ENCODE results near the gene ALDH2. TPM values are rescaled to one million over a fixed set of nuclear protein-coding genes. Genes with fewer than 3 reads are reported as not detected.
"Not testable (repeated sequence)": the region's sequence is repeated elsewhere in the genome, so short reads cannot be mapped to it uniquely, and the experiment has no call there.

The ALDH2 gene
- total RNA-seq, 1 experiment from 2014 or later: 20.5 TPM

DNA sequence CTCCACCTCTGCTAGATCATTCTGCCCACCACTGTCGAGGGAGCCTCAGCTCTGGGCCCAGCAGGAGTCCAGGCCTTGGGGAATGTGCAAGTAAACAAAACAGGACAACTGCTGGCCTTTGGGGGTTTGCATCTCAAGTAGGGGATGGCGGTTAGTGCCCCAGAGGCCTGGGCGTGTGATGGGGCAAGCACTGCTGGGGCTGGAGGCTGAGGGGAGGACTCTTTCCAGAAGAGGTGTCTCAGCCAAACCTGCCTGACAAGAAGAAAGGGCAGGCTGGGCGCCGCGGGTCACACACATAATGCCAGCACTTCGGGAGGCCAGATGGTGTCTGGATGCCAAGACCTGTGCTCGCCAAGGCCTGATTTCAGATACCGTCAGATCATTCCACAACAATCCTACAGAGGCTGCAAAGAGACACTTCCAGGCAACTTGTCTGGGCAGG, 8.6 kb upstream of the ALDH2 start:
- peak; percentile 61 for DNase-seq (ENCODE audit: low read depth)

DNA sequence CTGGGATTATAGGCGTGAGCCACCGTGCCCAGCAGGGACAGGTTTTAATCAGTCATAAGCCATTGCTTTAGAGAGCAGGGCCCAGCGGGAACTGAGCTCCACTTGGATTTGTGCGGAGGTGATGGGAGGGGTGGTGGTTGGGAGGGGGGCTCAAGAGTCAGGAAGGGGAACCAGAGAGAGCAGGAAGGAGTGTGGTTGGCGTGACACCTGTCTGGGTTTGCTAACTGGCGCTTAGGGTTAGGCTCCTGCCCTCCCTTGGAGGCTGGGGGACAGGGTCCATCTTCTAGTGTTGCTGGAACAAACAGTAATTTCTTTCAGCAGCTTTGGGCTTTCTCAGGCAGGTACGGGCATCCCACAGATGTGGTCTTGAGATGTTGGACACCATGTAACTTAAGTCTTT, 7.5 kb upstream of the ALDH2 start:
- no peak for DNase-seq (ENCODE audit: low read depth)

DNA sequence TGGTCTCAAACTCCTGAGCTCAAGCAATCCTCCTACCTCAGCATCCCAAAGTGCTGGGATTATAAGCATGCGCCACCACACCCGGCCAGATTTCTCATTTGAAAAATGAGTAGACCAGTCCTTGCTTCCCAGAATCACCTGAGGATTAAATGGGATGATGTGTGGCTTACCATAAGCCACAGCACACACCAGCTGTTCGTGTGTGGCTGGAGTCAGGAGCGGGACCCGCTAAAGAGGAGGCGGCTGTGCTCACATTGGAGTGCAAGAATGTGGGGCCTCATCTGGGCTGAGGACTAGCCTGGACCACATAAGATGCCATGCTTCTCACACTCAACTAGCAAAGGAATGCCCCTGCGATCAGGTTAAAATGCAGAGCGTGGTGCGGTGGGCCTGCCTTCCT, 6.7 kb upstream of the ALDH2 start:
- no peak for DNase-seq (ENCODE audit: low read depth)

DNA sequence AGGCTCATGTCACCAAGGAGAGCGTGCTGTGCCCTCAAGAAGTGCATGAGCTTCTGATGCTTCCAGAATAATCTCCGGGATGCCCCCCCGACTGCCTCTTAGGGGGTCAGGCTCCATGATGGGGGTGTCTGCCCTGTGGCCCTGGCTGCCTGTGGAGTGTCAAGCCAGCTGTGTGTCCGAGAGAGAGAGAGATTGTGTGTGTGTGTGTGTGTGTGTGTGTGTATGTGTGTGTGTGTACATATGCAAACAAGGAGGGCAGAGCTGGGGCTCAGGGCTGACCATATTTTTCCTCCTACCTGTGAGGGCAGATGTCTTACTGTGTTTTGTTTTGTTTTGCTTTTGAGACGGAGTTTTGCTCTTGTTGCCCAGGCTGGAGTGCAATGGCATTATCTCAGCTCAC, 5.6 kb upstream of the ALDH2 start:
- DNase-seq (ENCODE audit: low read depth): no peak

DNA sequence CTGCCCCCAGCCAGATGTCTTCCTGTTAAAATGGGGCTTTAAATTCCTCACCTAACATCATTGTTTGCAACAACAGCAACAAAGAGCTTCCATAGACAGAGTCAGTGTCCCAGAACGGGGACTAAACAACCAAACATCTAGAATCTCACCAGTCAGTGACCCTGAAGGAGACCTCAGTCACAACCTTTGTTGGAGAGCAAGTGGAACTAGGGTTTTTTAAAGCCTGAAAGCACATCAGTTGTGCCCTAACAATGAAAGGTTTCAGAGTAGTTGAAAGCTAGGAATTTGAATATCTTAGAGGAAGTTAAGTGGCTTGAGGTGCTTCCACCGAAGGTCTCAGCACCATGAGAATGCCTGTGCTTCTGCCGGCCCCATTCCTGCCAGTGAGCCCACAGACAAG, 5.0 kb upstream of the ALDH2 start:
- DNase-seq (ENCODE audit: low read depth): no peak

DNA sequence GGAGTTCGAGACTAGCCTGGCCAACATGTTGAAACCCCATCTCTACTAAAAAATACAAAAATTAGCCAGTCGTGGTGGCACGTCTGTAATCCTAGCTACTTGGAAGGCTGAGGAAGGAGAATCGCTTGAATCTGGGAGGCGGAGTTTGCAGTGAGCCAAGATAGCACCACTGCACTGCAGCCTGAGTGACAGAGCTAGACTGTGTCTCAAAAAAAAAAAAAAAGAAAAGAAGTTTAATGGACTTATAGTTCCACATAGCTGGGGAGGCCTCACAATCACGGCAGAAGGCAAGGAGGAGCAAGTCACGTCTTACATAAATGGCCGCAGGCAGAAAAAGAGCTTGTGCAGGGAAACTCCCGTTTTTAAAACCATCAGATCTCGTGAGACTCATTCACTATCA, 3.2 kb upstream of the ALDH2 start:
- not testable (repeated sequence) for DNase-seq (ENCODE audit: low read depth)

DNA sequence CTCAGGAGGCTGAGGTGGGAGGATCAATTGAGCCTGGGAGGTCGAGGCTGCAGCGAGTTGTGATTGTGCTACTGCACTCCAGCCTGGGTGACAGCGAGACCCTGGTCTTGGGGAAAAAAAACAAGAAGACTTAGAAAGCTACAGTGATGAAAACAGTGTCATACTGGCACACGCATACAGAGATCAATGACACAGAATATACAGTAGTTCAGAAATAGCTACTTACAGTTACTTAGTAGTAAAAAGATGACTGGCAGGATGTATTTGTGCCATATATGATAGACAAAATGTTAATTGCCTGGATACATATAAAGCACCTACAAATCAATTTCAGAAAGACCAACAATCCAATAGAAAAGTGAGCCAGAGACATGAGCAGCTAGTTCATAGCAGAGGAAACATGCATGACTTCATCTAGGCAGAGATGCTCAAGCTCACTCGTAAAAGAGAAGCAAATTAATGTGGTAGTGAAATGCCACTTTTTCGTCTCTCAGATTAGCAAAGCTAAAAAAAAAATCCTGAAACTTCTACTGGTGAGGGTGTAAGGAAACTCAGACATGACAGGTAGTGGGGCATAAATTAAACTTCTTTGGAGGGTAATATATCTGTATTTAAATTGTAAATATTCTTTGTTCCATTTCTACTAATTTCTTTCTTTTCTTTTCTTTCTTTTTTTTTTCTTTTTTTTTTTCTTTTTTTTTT, 2.5 kb upstream of the ALDH2 start:
- DNase-seq (ENCODE audit: low read depth): no peak

DNA sequence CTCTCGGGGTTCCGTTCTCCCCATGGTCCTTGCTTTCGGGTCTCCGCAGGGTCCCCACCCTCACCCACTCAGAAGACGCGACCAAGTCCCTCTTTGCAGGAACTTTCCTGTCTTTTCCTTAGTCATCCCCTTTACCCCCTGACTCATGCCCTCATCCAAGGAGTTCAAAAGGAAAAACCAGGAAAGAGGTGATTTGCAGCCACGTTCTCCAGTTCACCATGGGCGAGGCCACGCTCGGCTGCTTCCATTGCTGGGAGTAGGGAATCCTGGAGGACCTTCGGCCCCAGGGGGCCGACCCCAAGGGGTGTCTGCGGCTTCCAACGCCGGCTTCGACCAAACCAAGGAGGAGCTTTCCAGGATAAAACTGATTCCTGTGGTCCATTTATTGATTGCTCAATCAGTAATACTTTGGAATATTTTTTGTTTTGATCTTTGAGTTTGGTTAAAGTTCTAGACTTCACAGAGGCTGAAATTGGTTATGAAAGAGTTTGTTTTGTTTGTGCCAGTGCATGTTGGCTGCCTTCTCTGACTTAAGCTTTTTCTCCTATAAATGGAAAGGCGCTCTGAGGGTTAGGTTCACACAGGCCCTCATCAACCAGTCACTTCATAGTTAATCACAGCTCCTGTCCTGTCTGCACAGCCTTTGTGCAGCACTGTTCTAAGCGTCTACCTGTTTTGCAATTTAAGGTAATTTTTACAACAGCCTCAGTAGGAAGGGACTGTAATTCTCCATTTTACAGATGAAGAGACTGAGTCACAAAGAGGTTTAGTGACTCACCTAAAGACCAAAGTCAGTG, 827 bp downstream of the ALDH2 start:
- DNase-seq (ENCODE audit: low read depth): peak; percentile 44

DNA sequence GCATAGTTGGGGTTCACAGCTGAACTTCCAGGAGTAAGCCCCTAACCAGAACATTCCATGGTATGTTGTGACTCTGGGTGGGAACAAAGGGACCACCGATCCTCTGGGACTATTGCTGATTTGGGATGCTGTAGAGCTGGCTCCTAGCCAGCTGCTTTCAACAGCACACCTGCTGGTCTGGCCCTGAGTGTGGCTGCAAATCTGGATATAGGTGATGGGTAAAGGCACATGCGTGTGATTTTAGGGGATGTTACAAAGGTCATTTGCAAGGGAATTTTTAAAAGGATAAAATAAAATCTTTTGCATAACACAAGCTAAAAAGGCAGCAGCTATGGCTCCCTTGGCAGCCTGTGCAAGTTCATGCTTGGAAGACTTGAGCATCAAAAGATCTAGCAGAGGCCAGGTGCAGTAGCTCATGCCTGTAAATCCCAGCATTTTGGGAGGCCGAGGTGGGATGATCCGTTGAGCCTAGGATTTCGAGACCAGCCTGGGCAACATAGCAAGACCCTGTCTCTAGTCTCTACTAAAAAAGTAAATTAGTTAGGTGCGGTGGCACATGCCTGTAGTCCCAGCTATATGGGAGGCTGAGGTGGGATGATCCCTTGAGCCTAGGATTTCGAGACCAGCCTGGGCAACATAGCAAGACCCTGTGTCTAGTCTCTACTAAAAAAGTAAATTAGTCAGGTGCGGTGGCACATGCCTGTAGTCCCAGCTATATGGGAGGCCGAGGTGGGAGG, 1.6 kb downstream of the ALDH2 start:
- DNase-seq (ENCODE audit: low read depth): no peak

DNA sequence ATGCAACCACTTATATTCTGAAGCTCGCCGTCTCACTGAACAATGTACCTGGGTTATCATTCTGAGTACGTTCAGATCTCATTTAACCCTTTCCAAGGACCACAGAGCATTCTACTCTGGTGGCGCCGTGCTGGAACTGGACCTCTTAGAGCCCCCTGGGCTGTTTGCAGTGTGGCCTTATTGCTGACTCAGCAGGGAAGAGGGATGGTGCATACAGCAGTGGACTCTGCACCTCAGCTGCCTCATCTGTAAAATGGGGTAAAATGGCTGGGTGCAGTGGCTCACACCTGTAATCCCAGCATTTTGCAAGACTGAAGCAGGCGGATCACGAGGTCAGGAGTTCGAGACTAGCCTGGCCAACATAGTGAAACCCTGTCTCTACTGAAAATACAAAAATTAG, 2.9 kb downstream of the ALDH2 start:
- no peak for DNase-seq (ENCODE audit: low read depth)

DNA sequence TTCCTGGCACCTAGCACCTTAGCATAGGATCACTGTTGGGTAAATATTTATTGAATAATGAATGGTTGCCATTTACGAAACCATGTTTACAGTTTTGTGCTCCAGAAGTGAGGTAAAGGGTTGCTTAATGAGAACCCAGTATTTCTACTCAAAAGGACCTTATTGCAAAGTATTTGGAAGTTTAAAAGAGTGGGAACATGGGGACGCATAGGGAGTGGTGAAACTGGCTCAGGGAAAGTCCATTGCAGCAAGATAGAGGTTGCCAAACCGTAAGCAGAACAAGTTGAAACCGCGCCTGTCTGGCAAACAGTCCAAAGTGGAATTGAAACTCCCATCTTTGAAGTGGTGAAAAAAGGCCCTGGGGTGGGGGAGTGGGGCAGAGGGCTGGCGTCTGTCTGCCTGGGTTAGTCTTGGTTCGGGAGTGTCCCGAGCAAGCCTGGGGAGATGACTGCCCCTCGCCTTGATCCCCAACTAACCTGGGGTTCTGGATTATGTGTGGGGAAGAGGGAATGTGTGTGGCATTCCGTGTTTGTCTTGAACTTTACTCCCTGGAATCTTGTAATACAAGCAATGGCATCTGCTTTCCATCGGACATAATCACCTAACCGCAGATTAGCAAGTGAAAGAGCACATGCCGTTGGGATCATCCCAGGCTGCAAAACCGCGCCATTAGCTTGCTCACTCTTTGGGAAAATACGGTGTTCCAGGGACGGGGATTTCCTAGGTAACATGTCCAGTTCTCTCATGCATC, 7.2 kb downstream of the ALDH2 start:
- DNase-seq (ENCODE audit: low read depth): peak; percentile 82

DNA sequence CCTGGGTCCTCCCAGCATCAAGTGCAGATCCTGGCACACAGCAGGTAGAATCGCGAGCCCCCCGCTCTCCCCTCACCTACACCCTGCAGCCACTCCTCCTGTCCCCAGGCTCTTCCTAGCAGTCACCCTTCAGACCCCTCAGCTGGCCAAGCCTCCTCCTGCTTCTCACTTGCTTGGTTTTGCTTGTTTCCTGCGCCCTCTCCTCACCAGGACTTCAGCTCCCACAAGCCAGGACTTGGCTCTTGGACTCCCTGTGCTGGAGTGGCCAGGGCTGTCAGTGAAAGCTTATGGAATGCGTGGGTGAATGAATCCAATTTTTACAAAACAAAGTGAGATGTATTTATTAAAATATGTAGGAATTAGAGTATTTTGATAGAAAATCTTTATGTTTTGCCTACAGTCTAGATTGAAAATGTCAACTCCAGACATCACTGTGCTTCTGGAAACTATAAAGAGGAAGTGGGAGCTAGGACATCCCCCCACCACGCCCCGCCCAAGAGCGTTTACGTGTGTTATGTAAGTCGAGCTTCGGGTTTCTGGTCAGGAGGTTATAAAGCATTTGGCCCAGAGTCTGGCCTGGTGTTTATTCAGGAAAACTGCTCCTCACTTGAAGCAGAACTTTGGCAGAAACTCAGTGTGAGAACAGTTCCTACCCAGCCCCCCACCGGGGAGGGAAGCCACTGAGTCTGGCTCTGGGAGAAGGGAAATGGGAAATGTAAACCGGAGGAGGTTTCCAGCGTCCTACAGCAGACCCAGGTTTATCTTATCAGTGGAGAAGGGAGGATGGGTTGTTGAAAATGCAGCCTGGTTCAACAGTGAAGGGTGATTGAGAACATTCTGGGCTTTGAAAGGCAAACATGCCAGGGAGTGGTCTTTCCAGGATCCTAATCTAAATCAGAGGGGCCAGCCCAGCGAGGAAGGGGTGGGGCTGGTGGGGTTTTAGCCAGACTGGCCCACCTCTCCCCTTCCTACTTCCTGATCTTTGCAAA, 8.8 kb downstream of the ALDH2 start:
- no peak for DNase-seq (ENCODE audit: low read depth)

DNA sequence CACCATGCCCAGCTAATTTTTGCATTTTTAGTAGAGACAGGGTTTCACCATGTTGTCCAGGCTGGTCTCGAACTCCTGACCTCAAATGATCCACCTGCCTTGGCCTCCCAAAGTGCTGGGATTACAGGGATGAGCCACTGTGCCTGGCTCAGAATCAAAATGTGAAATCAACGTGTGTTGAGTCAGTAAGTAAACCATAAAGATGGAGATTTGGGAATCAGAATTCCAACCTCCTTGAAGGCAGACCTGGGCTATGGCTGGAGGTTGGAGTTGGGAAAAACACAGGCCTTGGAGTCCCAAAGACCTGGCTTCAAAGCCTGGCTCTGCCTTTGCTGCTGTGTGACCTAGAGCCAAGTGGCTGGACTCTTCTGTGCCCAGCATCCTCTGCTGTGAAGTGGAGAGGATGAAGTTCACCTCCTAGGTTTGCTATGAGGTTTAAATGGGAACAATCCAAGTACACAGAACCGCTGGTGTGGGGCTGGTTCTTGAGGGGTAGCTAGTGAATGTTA, 10.2 kb downstream of the ALDH2 start:
- no peak for DNase-seq (ENCODE audit: low read depth)

DNA sequence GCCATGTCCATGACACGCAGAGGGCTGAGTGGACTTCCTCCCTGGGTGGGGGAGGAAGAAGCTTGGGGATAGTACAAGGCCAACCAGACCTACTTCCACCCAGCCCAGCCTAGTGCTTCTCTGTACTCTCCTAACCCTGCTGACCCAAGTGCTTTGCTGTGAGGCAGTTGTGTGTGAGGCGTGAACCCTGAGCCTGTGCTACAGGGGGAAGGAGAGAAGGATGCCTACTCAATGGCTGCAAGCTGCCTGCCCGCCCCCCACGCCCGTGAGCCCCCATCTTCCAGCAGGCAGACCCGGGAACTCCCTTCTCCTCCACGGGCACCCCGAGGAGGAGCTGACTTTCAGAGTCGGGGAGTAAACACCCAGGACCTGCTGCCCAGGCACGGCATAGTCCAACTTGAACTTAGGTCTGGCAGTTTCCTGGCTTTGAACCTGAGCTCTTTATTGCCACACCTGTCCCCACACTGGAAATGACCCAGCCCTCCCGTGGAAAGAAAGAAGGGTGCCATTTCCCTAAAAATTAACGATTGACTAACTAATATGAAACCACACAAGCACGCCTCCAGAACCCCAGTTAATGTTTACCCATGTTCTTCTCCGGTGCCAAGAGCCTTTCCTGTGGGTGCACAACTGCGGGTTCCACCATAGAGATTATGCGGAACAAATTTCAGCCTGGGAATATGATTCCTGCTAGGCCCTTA, 10.8 kb downstream of the ALDH2 start:
- no peak for DNase-seq (ENCODE audit: low read depth)

DNA sequence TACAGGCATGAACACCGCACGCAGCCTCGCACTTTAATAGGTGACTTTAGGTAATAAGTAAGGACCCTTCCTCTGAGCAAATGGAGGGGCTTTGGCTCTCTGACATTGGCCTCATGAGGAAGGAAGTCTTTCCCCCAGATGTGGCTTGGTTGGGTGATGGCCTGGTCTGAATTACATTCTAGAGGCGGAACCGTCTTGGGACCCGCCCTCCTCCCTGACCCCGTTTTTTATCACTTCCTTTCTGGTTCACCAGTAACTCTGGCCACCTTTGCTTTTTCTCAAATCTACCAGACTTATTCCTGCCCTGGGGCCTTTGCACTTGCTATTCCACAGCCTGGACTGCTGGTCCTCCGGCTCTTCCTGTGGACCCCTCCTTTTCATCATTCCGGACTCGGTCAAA, 13.4 kb downstream of the ALDH2 start:
- no peak for DNase-seq (ENCODE audit: low read depth)

DNA sequence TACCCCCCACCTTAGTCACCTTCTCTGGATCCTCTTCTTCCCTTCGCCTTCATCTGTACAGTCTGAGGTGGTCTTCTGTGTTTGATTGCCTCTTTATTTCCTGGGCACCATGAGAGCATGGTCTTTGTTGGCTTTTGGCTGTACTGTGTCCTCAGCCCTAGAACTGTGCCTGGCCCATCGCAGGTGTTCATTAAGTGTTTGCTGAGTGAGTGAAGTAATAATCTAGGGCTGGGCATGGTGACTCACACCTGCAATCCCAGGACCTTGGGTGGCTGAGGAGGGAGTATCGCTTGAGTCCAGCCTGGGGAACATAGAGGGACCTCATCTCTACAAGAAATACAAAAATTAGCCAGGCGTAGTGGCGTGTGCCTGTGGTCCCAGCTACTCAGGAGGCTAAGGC, 13.9 kb downstream of the ALDH2 start:
- no peak for DNase-seq (ENCODE audit: low read depth)

DNA sequence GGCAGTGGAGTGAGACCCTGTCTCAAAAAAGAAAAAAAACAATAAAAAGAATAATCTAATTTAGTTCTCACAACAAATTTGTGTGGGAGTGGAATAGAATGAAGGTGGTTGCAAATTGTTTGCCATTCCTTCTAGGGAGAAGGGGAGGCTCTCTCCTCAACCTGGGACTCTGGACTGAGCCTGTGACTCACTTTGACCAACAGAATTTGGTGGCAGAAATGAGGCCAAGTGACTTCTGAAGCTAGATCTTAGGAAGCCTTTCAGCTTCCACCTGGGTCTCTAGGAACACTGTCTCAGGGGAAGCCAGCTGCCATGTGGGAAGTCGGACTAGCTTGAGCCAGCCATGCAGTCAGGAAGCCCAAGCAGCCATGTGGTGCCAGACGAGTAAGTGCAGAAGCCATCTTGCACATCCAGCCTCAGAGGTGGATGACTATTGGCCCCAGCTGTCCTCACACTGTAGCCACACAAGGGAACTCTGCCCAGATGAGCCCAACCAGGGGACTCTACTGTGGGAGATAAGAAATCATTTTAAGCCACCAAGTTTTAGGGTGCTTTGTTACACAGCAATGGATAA, 14.4 kb downstream of the ALDH2 start:
- no peak for DNase-seq (ENCODE audit: low read depth)

DNA sequence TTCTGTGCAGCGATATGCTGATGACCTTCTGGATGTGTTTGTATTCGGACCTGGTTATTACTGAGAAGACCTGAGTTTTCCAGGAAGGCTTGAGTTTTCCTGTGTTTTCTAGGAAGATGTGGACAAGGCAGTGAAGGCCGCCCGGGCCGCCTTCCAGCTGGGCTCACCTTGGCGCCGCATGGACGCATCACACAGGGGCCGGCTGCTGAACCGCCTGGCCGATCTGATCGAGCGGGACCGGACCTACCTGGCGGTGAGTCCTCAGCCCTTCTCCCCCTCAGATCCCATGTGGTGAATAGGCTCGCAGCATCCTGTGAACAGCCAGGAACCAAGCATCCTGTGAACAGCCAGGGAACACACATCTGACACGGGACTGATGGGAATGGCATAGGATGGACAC, 16.3 kb downstream of the ALDH2 start:
- DNase-seq (ENCODE audit: low read depth): no peak

DNA sequence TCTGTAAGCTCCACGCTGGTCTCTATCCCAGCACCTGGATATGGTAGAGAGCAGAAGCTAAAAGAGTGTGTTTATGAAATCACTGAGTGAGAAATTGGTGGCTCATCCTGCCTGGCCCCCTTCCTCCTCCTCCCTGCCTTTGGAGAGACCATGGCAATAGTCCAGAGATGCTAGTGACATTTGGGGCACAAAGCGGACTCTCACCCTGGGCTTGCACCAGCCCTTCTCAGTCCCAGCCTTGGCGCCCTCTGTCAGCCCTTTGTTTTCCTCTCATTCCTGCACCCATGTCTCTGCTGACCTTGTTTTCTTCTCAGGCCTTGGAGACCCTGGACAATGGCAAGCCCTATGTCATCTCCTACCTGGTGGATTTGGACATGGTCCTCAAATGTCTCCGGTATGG, 18.2 kb downstream of the ALDH2 start:
- DNase-seq (ENCODE audit: low read depth): no peak

DNA sequence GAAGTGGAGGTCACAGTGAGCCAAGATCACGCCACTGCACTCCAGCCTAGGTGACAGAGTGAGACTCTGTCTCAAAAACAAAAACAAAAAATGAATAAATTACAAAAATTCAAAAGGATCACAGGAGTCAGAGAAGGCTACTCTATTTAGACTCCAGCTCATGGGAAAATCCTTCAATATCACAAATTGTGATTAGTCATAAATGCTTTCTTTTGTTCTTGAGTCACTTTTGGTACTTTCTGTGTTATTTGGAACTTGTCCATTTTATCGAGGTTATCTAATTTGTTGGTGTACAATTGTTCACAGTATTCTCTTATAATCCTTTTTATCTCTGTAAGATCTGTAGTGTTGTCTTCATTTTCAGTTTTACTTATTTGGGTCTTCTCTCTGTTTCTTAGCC, 18.9 kb downstream of the ALDH2 start:
- peak; percentile 58 for DNase-seq (ENCODE audit: low read depth)
